ENCODE data around the gene NBAS.

DNA sequence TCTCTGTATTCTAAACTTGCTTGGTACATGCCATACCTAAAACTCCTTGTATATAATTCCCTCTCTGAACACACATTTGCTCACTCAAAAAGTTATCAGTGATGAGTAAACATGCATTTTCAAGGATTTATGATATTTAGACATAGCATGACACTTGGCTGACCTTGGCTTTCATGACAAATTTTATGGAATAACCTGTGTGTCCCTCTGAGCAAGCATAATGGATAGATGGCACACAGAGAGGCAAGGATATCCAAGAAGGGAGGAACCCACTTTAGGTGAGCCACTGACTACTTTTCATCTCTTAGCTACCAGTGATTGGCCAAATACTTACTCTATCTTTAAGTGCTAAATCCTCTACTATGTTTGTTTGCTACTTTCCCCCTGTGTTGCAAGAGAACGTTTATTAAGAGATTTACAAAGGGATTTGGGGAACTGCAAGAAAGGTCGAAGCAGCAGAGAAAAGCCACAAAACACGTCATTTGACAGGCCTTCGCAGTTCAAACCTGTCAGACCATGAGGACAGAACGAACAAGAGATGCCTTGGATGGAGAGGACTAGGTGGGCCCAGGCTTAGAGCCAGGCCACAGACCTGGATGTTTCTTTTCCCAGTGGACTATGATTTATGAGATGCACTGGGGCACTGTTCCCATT lies 379.9 kb downstream of the NBAS start:
- TF ChIP-seq, protein P1, sequence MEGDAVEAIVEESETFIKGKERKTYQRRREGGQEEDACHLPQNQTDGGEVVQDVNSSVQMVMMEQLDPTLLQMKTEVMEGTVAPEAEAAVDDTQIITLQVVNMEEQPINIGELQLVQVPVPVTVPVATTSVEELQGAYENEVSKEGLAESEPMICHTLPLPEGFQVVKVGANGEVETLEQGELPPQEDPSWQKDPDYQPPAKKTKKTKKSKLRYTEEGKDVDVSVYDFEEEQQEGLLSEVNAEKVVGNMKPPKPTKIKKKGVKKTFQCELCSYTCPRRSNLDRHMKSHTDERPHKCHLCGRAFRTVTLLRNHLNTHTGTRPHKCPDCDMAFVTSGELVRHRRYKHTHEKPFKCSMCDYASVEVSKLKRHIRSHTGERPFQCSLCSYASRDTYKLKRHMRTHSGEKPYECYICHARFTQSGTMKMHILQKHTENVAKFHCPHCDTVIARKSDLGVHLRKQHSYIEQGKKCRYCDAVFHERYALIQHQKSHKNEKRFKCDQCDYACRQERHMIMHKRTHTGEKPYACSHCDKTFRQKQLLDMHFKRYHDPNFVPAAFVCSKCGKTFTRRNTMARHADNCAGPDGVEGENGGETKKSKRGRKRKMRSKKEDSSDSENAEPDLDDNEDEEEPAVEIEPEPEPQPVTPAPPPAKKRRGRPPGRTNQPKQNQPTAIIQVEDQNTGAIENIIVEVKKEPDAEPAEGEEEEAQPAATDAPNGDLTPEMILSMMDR (IDR thresholded peaks at IDR 0.05), result no peak
- TF ChIP-seq, protein P2, sequence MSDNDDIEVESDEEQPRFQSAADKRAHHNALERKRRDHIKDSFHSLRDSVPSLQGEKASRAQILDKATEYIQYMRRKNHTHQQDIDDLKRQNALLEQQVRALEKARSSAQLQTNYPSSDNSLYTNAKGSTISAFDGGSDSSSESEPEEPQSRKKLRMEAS (IDR thresholded peaks at IDR 0.05; ENCODE audit: low read depth), result no peak
- no peak for TF ChIP-seq CHD2 (IDR thresholded peaks at IDR 0.05; ENCODE audit: low read length, partially characterized antibody)
- TF ChIP-seq POLR2AphosphoS5 (IDR thresholded peaks at IDR 0.05; ENCODE audit: low read depth, low read length), result no peak
- TF ChIP-seq EZH2phosphoT487 (IDR thresholded peaks at IDR 0.05; ENCODE audit: borderline replicate concordance, low read depth), result no peak
- TF ChIP-seq FOXM1 (IDR thresholded peaks at IDR 0.05; ENCODE audit: low read depth), result no peak
- no peak for TF ChIP-seq TAF1 (IDR thresholded peaks at IDR 0.05; ENCODE audit: borderline replicate concordance, low read depth, low read length)
- TF ChIP-seq MXI1 (IDR thresholded peaks at IDR 0.05; ENCODE audit: low read depth, low read length), result no peak
- no peak for TF ChIP-seq TEAD4 (IDR thresholded peaks at IDR 0.05; ENCODE audit: borderline replicate concordance, insufficient read depth)
- TF ChIP-seq RFX5 (IDR thresholded peaks at IDR 0.05; ENCODE audit: low read length), result no peak
- TF ChIP-seq, protein P3, sequence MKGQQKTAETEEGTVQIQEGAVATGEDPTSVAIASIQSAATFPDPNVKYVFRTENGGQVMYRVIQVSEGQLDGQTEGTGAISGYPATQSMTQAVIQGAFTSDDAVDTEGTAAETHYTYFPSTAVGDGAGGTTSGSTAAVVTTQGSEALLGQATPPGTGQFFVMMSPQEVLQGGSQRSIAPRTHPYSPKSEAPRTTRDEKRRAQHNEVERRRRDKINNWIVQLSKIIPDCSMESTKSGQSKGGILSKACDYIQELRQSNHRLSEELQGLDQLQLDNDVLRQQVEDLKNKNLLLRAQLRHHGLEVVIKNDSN (IDR thresholded peaks at IDR 0.05; ENCODE audit: borderline replicate concordance, low read depth), result no peak
- no peak for TF ChIP-seq EP300 (IDR thresholded peaks at IDR 0.05; ENCODE audit: borderline replicate concordance in 1 of 2, low read depth in 1 of 2, low read length in 1 of 2)

Data from SK-N-SH (cell line).